Right cardiac atrium (tissue), 5 donors: ENCODE data around the gene CELF5. TPM values are rescaled to one million over a fixed set of nuclear protein-coding genes. Genes with fewer than 3 reads are reported as not detected.
A peak's percentile ranks its signal among the peaks of the same experiment; 100 is the strongest.
"Not testable (repeated sequence)": the region's sequence is repeated elsewhere in the genome, so short reads cannot be mapped to it uniquely, and the experiment has no call there.

Experiments used
- ATAC-seq, 2 donors: fragments of 200-7000 bp; cut with Tn5 transposase; one replicate each; pipeline versions ENCODE4 v1.8.0 to v1.9.1; 2020; ENCODE audit warnings: moderate library complexity in 2 of 2, mild to moderate bottlenecking in 1 of 2
- DNase-seq, 3 donors: peaks; one replicate each; pipeline ENCODE4 v3.0.0-alpha.2; 2020
- H3K27ac ChIP-seq: one replicate; pipeline ENCODE4 v1.5.1; 2013; ENCODE audit warnings: mild to moderate bottlenecking, low read length, control low read depth, moderate library complexity
- H3K27me3 ChIP-seq: one replicate; pipeline ENCODE4 v1.6.1; 2013; ENCODE audit not compliant: control insufficient read depth, insufficient read depth
- H3K4me1 ChIP-seq: one replicate; pipeline ENCODE4 v1.6.1; 2013; ENCODE audit warnings: low read length; ENCODE audit not compliant: control insufficient read depth, insufficient read depth
- H3K4me3 ChIP-seq: one replicate; pipeline ENCODE4 v1.5.1; 2013; ENCODE audit warnings: low read length, control low read depth
- H3K9me3 ChIP-seq: one replicate; pipeline ENCODE4 v1.6.1; 2013; ENCODE audit warnings: low read length; ENCODE audit not compliant: control insufficient read depth
- WGBS: extraction: QIAGEN DNeasy Blood & Tissue Kit; methylation state at CpG from one replicate; pipeline ENCODE4 v1.1.7; 2013; 5-methylcytosine and 5-hydroxymethylcytosine counted together
- intact Hi-C, 4 donors: fragments of 100-400 bp; cut with DNase I; formaldehyde crosslinking; loops; one replicate each; pipeline versions ENCODE4 v1.11.0 to v1.14.0; 2022 to 2023
- polyA plus RNA-seq: library from polyadenylated mRNA; stranded (reverse); fragments of 200-250 nt; gene quantifications from one replicate; pipeline ENCODE4 v1.2.3, GENCODE V29; 2013
- total RNA-seq, 4 donors: library from RNA; stranded (reverse); fragmentation: NEBNext Ultra II Directional; extraction: Animal tissue kit (Norgen Biotek cat#: 25700); gene quantifications; one replicate each; pipeline ENCODE4 v1.2.1, GENCODE V29; 2021
- donor health status: healthy with polysubstance abuse.
- donor health status: DM: no; HTN: yes; CAD: no.
- donor health status: DM: no; HTN: no; CAD: no.
- donor health status: DM: no; HTN: yes; CAD: no; lungs with severe emphysema.
- donor health status: DM: yes; HTN: yes; CAD: no.

The CELF5 gene
- total and polyA plus RNA-seq, 5 donors = 0.14 to 0.20 TPM; not detected in 3

GRCh38 chr19:3185461-3186159 is 38.9 kb upstream of the CELF5 start, which contains the start of gene NCLN:
NCLN (plus strand) TSS chr19:3185930; CDS start chr19:3186031, 101 bp downstream.
- Histone ChIP-seq H3K4me1 (peaks cover 6% of the 10 kb centered on the region), H3K27me3 (no peaks in the 10 kb centered on the region), H3K27ac (peak within 1 kb of the TSS; percentile 73), H3K4me3 (peak within 1 kb of the TSS; percentile 90), H3K9me3 (no peaks in the 10 kb centered on the region)
- intact Hi-C loops = no loop called here
- DNase-seq (peak; percentile 95 to 98 (median 98)), ATAC-seq (peak; percentile 94 to 95)
- under 1% methylated on average over 69 of the region's 69 CpGs for WGBS

- peak in 1 of 3 donors; percentile 73 for DNase-seq
- H3K27me3 ChIP-seq = no peaks in the 10 kb centered on the region
- intact Hi-C loops = no loop called here
- H3K4me1 ChIP-seq = peaks cover 6% of the 10 kb centered on the region
- peak; percentile 13 to 19 for ATAC-seq
- H3K27ac ChIP-seq = peak overlapping the region; percentile 25
- WGBS = 1% methylated on average over 38 of the region's 38 CpGs
- peak overlapping the region; percentile 90 for H3K4me3 ChIP-seq
- no peaks in the 10 kb centered on the region for H3K9me3 ChIP-seq
These were observed 38.2 kb upstream of the CELF5 start for GRCh38 chr19:3186160-3186688.

GRCh38 chr19:3186891-3187661 is 37.4 kb upstream of the CELF5 start:
- DNase-seq = peak in 2 of 3 donors; percentile 34 to 63
- H3K4me1 ChIP-seq = peaks cover 6% of the 10 kb centered on the region

GRCh38 chr19:3187662-3188511 is 36.6 kb upstream of the CELF5 start:
- DNase-seq (peak in 2 of 3 donors; percentile 12 to 48), ATAC-seq (no peak)
- no peak overlapping the region for H3K27ac ChIP-seq
- peaks cover 6% of the 10 kb centered on the region for H3K4me1 ChIP-seq
- WGBS = 86% methylated on average over 36 of the region's 36 CpGs
- intact Hi-C loops = no loop called here
- H3K27me3 ChIP-seq = no peaks in the 10 kb centered on the region
- no peak overlapping the region for H3K4me3 ChIP-seq
- no peaks in the 10 kb centered on the region for H3K9me3 ChIP-seq

More at GRCh38 chr19:3186891-3187661, 37.4 kb upstream of the CELF5 start:
- Histone ChIP-seq H3K27me3 (no peaks in the 10 kb centered on the region), H3K9me3 (no peaks in the 10 kb centered on the region), H3K27ac (no peak overlapping the region), H3K4me3 (peak overlapping the region; percentile 90)
- 69% methylated on average over 23 of the region's 23 CpGs for WGBS
- ATAC-seq = no peak
- intact Hi-C loops = no loop called here

GRCh38 chr19:3188627-3189596 is 35.5 kb upstream of the CELF5 start:
- H3K27ac ChIP-seq = no peak overlapping the region
- peaks cover 6% of the 10 kb centered on the region for H3K4me1 ChIP-seq
- peak in 2 of 3 donors; percentile 51 to 59 for DNase-seq
- intact Hi-C loops = no loop called here
- no peaks in the 10 kb centered on the region for H3K27me3 ChIP-seq
- no peaks in the 10 kb centered on the region for H3K9me3 ChIP-seq
- ATAC-seq = no peak
- 88% methylated on average over 35 of the region's 35 CpGs for WGBS
- H3K4me3 ChIP-seq = no peak overlapping the region

- no peak for ATAC-seq
- Histone ChIP-seq H3K4me3 (no peak overlapping the region), H3K27me3 (no peaks in the 10 kb centered on the region), H3K27ac (no peak overlapping the region), H3K4me1 (peaks cover 6% of the 10 kb centered on the region), H3K9me3 (no peaks in the 10 kb centered on the region)
- intact Hi-C loops = no loop called here
- peak in 2 of 3 donors; percentile 51 to 53 for DNase-seq
- 88% methylated on average over 28 of the region's 28 CpGs for WGBS
These were observed 34.6 kb upstream of the CELF5 start for GRCh38 chr19:3189702-3190469.

- intact Hi-C loops = no loop called here
- Histone ChIP-seq H3K27ac (no peak overlapping the region), H3K9me3 (no peaks in the 10 kb centered on the region), H3K4me3 (no peak overlapping the region), H3K4me1 (peaks cover 6% of the 10 kb centered on the region), H3K27me3 (no peaks in the 10 kb centered on the region)
- DNase-seq (peak in 1 of 3 donors; percentile 41), ATAC-seq (no peak)
- 93% methylated on average over 18 of the region's 18 CpGs for WGBS
These were observed 34.0 kb upstream of the CELF5 start for GRCh38 chr19:3190470-3190770.

- Histone ChIP-seq H3K27me3 (no peaks in the 10 kb centered on the region), H3K9me3 (no peaks in the 10 kb centered on the region), H3K4me3 (no peak overlapping the region), H3K27ac (no peak overlapping the region), H3K4me1 (peaks cover 6% of the 10 kb centered on the region)
- DNase-seq (peak in 2 of 3 donors; percentile 29 to 36), ATAC-seq (no peak)
- WGBS = 91% methylated on average over 46 of the region's 46 CpGs
- intact Hi-C loops = no loop called here
These were observed 33.3 kb upstream of the CELF5 start for GRCh38 chr19:3190921-3191805.

- DNase-seq = peak in 2 of 3 donors; percentile 11 to 29
- H3K27ac ChIP-seq, H3K4me1 ChIP-seq, ATAC-seq, H3K4me3 ChIP-seq, H3K27me3 ChIP-seq, H3K9me3 ChIP-seq, intact Hi-C loops: not testable (repeated sequence)
- WGBS = 96% methylated on average over 12 of the region's 12 CpGs
These were observed 32.7 kb upstream of the CELF5 start for GRCh38 chr19:3191806-3192104.
